Breast epithelium (tissue), 3 donors: ENCODE measurements around the gene TEP1.

ENCODE experiments used
- CTCF ChIP-seq, 3 donors: fragments of 450-650 bp; IDR thresholded peaks; one replicate each; pipeline ENCODE4 v1.5.1; 2016 to 2017; ENCODE audit warnings: antibody characterized with exemption in 3 of 3, mild to moderate bottlenecking in 3 of 3, moderate library complexity in 3 of 3
- POLR2A ChIP-seq: fragments of 450-650 bp; IDR thresholded peaks from one replicate; pipeline ENCODE4 v1.6.1; 2016; ENCODE audit warnings: antibody characterized with exemption, mild to moderate bottlenecking, moderate library complexity
- POLR2AphosphoS5 ChIP-seq, 3 donors: sonication (generic); formaldehyde crosslinking; IDR thresholded peaks; one replicate each; pipeline ENCODE4 v1.6.1; 2017; ENCODE audit warnings: antibody characterized with exemption in 3 of 3

DNA sequence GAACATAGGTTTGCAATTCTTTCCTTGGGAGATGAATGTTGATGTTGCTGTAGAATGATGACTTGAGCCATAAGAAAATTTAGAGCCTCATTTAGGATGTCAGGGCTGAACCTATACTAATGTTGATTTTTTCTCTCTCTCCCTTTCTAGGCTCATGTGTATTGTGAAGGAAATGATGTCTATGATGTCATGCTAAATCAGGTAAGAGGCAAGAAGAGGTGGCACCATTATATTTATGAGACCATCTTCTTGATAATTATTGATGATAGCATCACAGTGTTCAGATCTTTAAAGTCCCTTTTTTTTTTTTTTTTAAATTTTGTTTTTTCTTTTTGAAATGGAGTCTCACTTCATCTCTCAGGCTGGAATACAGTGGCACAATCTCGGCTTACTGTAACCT, 66.6 kb downstream of the TEP1 start:
- TF ChIP-seq CTCF (IDR thresholded peaks at IDR 0.05) (no peak), POLR2A (no peak), POLR2AphosphoS5 (IDR thresholded peaks at IDR 0.05) (no peak)
